HG03571 (cell line): ENCODE data around the gene LIMA1.
"Not testable (repeated sequence)": the region's sequence is repeated elsewhere in the genome, so short reads cannot be mapped to it uniquely, and the experiment has no call there.

Source experiments
- ATAC-seq: cut with Tn5 transposase; IDR thresholded peaks from one replicate; pipeline ENCODE4 v1.9.1; 2021; ENCODE audit not compliant: unreplicated experiment

The LIMA1 gene

DNA sequence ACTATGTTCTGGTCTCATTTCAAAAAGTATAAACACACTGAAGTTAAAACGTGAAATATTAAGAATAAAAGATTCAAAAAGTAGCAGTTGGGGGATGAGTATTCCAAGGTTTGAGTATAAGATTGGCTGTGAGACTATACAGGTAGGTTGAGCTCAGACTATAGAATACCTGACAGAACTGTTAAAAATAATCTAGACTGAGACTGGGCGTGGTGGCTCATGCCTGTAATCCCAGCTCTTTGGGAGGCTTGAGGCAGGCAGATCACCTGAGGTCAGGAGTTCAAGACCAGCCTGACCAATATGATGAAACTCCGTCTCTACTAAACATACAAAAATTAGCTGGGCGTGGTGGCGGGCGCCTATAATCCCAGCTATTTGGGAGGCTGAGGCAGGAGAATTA, 64.3 kb downstream of the LIMA1 start:
- ATAC-seq, result not testable (repeated sequence)

DNA sequence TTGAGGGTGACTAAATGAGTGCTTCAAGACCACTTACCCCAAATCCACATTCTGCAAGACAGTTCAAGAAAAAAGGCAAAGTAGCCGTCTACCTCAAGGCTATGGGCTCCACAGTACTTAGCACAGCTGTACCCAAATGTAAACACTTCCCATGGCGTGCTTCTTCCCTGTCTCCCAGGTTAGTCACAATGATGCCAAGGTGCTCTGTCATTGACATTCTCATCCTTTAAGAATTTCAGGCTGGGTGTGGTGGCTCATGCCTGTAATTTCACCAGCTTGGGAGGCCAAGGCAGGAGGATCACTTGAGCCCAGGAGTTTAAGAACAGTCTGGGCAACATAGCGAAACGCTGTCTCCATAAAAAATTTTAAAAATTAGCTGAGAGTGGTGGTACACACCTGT, 64.9 kb downstream of the LIMA1 start:
- ATAC-seq, result no peak

- ATAC-seq, result no peak
Observed at GRCh38 chr12:50217202-50217601, 66.1 kb downstream of the LIMA1 start.

DNA sequence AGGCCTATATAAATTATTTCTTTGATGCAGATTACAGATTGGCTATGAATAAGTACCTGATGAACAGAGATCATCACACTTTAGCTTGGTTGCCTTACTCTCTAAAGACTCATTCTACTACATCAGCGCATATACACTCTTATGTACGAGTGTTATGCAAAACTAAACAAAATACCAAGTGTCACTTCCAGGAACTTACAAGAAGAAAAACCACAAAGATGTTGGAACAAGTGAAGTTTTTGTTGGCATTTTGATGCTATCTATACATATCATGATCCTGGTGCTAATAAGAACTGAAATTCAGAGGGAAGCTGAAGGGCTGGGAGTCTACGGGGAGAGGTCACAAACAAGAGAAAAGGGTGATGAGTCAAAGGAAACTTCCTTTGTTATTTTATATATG, 68.3 kb downstream of the LIMA1 start:
- no peak for ATAC-seq

DNA sequence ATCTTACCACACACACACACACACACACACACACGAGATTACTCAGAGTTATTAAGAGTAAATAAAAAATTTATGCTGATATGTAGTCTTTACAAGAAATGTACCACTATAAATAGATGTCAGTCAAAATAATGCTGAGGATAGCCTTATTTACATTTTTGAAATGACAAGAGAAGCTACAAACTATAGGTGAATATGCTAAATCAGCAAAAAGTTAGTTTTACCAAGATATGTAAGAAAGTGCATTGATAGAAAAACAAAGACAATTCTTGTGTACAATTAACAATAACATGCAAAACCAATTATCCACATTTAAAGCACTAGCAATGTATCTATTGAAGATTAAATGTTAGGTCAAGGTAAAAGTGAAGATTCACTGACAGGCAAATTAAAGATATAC, 69.3 kb downstream of the LIMA1 start:
- ATAC-seq, result no peak

DNA sequence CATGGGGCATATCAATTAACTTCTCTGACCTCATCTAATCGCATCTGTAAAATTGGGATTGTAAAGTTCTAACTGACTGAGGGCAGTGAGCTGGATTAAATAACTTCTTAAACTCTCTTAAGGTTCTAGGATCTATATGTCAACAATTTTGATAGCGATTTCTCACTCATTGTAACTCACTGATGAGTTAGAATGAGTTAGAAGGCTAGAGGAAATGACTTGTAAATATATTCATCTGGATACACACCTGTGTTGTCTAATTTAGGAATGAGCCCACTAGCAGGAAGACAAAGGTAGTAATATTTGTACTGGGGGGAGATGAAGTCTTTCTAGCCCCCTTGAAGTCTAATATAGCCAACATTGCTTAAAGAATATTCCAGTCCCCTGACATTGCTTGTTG, 69.9 kb downstream of the LIMA1 start:
- ATAC-seq, result no peak

DNA sequence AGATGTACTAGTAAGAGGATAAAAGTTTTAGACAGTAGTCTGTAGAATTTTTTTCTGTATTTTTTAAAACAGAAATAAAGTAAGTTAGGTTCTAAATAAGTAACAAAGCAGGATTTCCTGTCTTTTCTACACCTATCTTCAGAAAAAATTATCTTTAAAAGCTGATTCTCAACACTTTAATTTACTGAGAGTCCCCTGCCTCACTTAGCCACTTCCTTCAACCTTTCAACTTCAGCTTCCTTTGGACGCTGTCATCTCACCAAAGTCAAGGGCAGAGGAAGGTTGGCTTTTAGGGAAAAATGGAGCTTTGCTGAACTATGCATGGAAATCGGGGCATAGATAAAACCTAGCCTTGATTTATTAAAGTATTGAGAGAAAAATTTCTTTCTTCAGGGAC, 71.3 kb downstream of the LIMA1 start:
- ATAC-seq, result no peak

DNA sequence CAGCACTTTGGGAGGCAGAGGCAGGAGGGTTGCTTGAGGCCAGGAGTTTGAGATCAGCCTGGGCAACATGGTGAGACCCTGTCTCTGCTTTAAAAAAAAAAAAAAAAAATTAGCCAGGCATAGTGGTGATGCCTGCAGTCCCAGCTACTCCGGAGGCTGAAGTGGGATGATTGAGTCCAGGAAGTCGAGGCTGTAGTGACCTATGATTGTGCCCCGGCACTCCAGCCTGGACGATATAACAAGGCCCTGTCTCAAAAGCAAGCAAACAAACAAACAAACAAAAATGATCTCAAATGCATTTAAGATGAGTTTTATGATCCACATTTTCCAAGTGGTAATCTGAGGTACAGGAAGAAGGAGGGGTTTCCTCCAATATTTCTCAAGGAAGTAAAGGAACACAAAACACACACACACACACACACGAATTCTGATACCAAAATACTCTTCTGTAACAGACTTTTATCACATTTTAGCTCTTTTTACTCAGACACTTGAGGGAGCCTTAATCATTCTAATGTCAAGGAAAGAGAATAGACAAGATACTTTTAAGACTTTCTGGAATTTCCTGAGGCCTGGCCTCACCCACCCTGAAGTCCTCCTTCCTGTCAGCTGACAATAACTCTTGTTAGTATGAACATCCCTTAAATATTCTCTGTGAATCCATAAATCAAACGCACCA, 71.8 kb downstream of the LIMA1 start:
- ATAC-seq, result no peak

GRCh38 chr12:50207424-50207823, 75.9 kb downstream of the LIMA1 start:
- no peak for ATAC-seq

DNA sequence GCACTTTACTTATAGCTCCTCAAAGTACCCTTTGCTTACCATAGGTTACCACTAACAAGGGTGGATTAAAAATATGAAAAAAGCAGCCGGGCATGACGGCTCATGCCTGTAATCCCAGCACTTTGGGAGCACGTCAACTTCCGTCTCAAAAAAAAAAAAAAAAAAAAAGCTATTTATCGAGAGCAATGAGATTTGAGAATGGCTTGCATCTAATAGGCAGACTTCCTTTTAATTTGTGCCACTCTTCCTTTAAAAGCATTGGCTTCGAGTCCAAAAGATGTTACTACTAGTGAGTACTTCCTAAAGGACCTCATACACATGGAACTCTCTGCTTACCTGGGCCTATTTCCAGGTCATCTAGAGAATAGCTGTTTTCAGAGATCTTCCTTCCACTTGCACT, 77.7 kb downstream of the LIMA1 start:
- ATAC-seq, result no peak

DNA sequence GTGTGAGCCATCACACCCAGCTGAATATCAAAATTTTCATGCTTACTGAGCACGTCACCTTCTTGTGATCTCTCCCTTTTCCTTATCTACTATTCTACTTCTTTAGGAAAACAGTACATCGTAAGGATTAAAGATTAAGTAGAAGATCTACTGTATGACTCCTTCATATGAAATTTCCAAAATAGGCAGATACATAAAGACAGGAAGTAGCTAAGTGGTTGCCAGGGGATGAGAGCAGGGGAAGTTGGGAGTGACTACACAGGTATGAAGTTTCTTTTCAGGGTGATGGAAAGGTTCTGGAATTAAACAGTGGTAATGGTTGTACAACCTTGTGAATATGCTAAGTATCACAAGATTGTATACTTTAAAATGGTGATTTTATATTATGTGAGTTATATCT, 79.6 kb downstream of the LIMA1 start:
- no peak for ATAC-seq

DNA sequence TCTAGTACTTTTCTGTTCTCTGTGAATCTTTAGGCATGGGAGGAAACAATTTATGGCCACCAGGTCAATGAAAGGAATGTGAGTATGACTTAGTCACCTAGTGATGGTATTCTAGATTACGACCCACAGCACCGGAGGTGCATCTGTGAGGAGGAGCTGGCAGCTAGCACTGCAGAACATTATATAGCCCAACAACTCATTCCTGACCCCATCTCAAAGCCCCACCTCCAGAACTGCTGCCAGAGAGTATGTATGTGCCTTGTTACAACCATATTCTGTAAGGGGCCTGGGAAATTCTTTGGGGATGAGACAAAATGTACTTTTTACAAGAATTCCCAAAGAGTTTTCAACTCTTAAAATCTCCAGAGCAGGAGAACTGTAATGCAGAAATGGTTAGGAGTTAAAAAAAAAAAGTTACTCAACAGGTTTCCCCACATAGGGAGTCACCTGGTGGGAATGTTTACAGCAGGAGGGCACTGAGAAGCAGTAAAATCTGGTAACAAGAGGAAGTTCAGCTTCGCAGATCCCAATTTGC, 81.3 kb downstream of the LIMA1 start:
- no peak for ATAC-seq

GRCh38 chr12:50200552-50201273, 82.6 kb downstream of the LIMA1 start:
- no peak for ATAC-seq

- no peak for ATAC-seq
Observed at GRCh38 chr12:50198829-50199228, 84.5 kb downstream of the LIMA1 start.

DNA sequence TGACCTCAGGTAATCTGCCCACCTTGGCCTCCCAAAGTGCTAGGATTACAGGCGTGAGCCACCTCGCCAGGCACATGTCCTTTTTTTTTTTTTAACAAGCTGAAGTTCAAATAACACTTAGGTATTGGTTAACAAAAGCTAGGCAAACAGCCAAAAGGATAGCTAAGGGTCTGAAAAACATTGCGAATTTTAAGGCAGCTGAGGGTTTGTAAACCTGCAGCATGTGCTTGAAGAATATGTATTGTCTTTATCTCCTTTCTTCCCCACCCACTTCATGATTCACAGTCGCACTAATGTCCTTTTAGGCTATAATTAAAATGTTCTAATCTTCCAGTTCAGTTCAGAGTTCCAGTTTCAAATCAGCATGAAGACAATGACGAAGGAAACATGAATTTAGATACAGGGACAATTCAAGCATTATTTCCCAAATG, 86.0 kb downstream of the LIMA1 start:
- no peak for ATAC-seq

DNA sequence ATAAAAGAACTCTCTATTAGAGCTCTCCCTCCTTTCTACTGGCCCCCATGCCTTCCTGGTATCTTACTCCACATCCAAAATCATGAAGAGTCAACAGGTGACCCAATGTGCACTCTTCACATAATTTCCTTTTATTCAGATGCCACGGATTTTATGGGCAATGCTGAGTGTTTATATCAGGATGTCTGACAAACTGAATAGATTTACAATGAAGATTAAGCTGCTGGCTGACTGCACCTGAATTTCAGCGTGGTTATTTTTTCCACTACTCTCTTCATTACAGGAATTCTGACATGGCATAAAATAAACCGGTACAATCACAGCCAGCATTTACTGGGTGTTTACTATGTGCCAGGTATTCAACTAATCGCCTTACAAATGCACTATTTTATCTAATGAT, 86.8 kb downstream of the LIMA1 start:
- ATAC-seq, result no peak

DNA sequence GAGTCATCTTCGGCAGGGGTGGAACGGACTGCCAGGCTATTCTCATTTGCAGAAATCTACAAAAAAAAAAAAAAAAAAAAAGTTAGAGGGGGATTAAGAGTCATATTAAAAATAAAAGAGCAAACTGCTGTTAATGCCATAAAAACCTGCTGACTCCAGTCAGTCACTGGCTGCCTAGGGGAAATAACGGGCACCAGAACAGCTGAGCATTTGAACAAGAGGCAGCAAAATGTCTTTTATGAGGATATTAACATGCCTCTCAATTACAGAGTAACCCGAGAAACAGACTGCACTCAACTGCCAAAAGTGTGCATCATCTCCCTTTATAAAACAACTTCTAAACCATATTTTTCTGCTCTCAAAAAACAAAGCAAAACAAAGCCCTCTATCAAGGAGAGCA, 87.5 kb downstream of the LIMA1 start:
- ATAC-seq, result no peak

GRCh38 chr12:50192908-50193307, 90.4 kb downstream of the LIMA1 start:
- no peak for ATAC-seq

DNA sequence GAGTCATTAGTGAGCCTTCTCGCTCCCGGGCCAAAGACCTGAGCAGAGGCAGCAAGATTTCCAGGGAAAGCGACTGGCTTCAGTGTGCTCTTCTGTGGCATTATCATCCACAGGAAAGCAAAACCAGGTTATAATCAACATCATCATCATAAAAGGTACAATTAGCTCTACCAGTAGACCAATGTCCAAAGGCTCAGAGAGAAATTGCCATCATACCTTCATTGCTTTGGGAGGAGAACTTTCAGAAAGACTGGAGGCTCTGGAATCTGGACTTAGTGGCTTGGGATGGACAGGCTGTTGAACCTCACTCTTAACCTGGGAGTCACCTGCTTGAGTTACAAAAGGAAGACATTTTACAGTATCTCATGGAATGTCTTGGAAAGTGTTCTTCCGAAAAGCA, 91.1 kb downstream of the LIMA1 start:
- ATAC-seq, result no peak

DNA sequence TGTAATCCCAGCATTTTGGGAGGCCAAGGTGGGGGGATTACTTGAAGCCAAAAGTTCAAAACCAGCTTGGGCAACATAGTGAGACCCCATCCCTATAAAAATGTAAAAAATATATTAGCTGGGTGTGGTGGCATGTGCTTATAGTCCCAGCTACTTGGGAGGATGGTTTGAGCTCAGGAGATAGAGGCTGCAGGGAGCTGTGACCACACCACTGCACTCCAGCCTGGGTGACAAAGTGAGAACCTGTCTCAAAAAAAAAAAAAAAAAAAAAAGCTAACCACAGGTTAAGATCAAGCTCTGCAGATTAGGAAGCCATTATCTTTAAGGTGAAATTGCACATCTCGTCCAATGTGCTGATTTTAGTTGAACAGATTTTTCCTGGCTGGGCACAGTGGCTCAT, 92.5 kb downstream of the LIMA1 start:
- no peak for ATAC-seq

DNA sequence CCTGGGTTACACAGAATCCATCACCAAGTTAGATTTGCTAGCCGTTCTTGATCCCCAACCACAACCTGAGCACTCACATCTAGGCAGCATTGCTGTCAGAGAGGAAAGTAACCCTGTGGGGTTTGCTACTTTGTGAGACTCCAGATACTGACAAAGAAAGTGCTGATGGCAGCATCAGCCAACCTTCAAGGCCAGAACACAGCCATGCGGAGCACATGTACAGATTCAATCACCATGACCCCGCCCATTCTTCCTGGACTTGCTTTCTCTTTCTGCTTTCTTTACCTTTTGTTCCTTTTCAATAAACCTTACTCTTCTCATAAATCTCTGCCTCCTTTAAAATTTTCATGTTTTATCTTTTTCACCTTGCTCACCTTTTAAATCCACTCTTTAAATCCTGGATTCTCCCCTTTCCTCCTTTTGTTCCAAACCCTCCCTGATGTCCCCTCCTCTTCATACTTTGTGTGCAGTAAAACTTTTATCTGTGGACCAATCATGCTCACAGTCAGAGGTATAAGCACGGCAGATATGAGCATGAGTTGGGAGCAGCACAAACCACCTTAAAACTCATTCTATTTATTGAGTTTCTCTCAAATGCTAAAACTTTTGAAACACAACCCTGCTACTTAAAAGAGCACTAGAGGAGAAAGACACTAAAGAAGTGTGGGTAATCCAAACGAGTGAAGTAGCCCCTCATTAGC, 94.3 kb downstream of the LIMA1 start:
- no peak for ATAC-seq

DNA sequence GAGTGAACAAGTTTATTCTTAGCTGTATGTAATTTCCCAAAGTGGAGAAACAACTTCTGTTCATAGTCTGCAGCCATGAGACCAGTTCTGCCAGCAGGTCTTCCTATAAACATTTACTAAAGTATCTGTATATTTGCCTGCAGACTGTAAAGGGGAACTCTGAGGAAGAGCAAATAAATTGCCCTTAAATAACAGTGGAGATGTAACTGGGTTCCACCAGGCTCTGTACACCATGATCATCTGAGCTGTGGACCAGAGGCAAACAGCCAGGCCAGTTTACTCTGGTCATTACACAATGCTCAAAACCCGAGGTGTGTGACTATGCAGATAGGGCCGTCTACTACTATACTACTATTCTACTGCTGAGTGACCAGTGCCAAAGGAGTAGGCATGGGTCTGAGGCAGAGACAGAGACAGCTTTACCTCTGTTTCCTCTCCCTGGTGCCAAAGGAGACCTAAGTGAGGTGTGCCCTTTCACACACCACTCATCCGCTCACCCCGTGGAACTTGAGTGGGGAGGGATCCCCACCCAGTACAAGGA, 95.0 kb downstream of the LIMA1 start:
- no peak for ATAC-seq
